Parietal lobe (tissue), 1 donor: ENCODE data around the gene IGSF9B. TPM values are rescaled to one million over a fixed set of nuclear protein-coding genes. Genes with fewer than 3 reads are reported as not detected.

Experiments used
- total RNA-seq: library from RNA; depleted of rRNA; stranded (reverse); fragments of >200 nt; gene quantifications from one replicate; pipeline ENCODE4 v1.2.3, GENCODE V29; 2014

IGSF9B gene
- 13.8 TPM for total RNA-seq

GRCh38 chr11:133956650-133957633 is at the start of gene IGSF9B:
Gene IGSF9B, minus strand, starts transcription at chr11:133956968. Its CDS starts 214 bp downstream, at chr11:133956754.

Other genes starting within 250 kb of the IGSF9B start
- not detected for gene SPATA19, start 111.5 kb downstream of the IGSF9B start, total RNA-seq
- gene JAM3, start 112.1 kb upstream of the IGSF9B start, total RNA-seq, result 46.0 TPM